Measurements from ENCODE around the gene CHD5. TPM values are rescaled to one million over a fixed set of nuclear protein-coding genes. Genes with fewer than 3 reads are reported as not detected.

Gene CHD5
- total RNA-seq, 2 donors from 2014 or later, result 1.1 to 3.2 TPM

DNA sequence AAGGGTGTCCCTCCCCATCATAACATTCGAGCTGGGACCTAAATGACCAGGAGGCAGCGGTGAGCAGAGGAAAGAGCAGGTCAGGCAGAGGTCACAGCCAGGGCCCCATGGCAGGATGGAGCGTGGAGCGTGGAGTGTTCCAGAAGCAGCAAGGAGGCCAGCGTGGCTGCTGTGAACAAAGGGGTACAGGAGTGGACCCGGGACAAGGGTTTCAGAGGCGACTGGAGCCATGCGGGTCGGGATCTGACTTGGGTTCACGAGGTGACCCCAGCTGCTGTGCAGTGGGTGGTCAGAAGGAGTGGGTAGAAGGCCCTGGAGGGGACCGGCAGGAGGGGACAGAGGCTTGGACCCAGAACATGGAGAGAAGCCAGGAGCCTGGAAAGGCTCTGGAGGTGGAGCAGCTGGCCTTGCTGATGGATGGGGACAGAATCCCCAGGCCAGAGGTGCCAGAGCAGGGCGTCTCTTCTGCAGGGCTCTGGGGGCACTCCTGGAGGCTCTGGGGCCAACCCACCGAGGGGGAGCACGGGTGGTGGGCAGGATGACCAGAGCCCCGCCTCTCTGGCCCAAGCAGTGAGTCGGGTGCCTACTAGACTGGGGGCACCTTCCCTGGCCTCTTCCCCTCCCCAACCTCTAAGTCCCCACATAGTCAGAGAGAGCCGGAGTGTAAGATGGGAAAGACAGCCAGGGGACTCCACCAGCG is 2.3 kb downstream of the CHD5 start:
- no peak for TF ChIP-seq CTCF (IDR thresholded peaks at IDR 0.05)
- Histone ChIP-seq H3K27ac (no peak overlapping the region), H3K4me3 (no peak overlapping the region), H3K36me3 (no peaks in the 10 kb centered on the region), H3K4me1 (ENCODE audit: control insufficient read depth in 1 of 2, low read depth in 2 of 2) (peaks cover 14 to 25% of the 10 kb centered on the region in 2 donors), H3K27me3 (replicated peaks; ENCODE audit: insufficient read depth) (no peaks in the 10 kb centered on the region), H3K9me3 (no peaks in the 10 kb centered on the region)
- no peak for DNase-seq (ENCODE audit: low spot score)
- no peak for ATAC-seq (ENCODE audit: insufficient number of reproducible peaks, low FRiP score, low read depth)

- TF ChIP-seq CTCF (IDR thresholded peaks at IDR 0.05), result no peak
- no peak overlapping the region for H3K27ac ChIP-seq
- H3K36me3 ChIP-seq, result no peaks in the 10 kb centered on the region
- DNase-seq (ENCODE audit: low spot score) (no peak), ATAC-seq (ENCODE audit: insufficient number of reproducible peaks, low FRiP score, low read depth) (no peak)
- no peaks in the 10 kb centered on the region for H3K9me3 ChIP-seq
- no peak overlapping the region for H3K4me3 ChIP-seq
- H3K4me1 ChIP-seq (ENCODE audit: control insufficient read depth in 1 of 2, low read depth in 2 of 2), result peaks cover 14 to 25% of the 10 kb centered on the region in 2 donors
- no peaks in the 10 kb centered on the region for H3K27me3 ChIP-seq (replicated peaks; ENCODE audit: insufficient read depth)
These were observed 3.3 kb downstream of the CHD5 start for GRCh38 chr1:6176779-6177178.

- ATAC-seq (ENCODE audit: insufficient number of reproducible peaks, low FRiP score, low read depth) (no peak), DNase-seq (ENCODE audit: low spot score) (no peak)
- Histone ChIP-seq H3K4me3 (no peak overlapping the region), H3K9me3 (no peaks in the 10 kb centered on the region), H3K4me1 (ENCODE audit: control insufficient read depth in 1 of 2, low read depth in 2 of 2) (peaks cover 7 to 12% of the 10 kb centered on the region in 2 donors), H3K27me3 (replicated peaks; ENCODE audit: insufficient read depth) (no peaks in the 10 kb centered on the region), H3K36me3 (no peaks in the 10 kb centered on the region), H3K27ac (no peak overlapping the region)
- TF ChIP-seq CTCF (IDR thresholded peaks at IDR 0.05), result no peak
These were observed 4.7 kb downstream of the CHD5 start for GRCh38 chr1:6175411-6175828.

- no peaks in the 10 kb centered on the region for H3K36me3 ChIP-seq
- H3K4me1 ChIP-seq (ENCODE audit: control insufficient read depth in 1 of 2, low read depth in 2 of 2), result peaks cover 7 to 8% of the 10 kb centered on the region in 2 donors
- H3K27me3 ChIP-seq (replicated peaks; ENCODE audit: insufficient read depth), result no peaks in the 10 kb centered on the region
- no peak overlapping the region for H3K27ac ChIP-seq
- ATAC-seq (ENCODE audit: insufficient number of reproducible peaks, low FRiP score, low read depth) (no peak), DNase-seq (ENCODE audit: low spot score) (no peak)
- no peak overlapping the region for H3K4me3 ChIP-seq
- no peaks in the 10 kb centered on the region for H3K9me3 ChIP-seq
- TF ChIP-seq CTCF (IDR thresholded peaks at IDR 0.05), result no peak
These were observed 5.3 kb downstream of the CHD5 start for GRCh38 chr1:6174621-6175410.

DNA sequence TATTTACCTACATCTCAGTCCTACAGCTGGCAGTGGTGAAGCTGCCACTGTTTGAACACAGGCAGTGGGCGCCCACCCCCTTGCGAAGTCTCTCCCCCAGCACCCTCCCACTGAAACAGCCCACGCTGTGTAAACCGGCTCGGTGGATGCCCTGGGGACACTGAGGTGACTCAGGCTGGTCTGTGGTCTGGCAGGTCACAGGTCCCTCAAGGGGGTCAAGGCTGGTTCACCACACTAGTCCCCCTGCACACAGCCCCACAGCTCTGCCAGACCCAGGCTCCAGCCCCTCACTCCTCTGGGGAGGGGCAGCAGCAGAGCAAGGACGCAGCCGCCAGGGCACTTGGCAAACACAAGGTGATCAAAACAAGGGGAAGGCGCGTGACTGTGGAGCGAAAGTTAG is 7.6 kb downstream of the CHD5 start:
- no peak for DNase-seq (ENCODE audit: low spot score)
- no peak for TF ChIP-seq CTCF (IDR thresholded peaks at IDR 0.05)
- Histone ChIP-seq H3K27ac (no peak overlapping the region), H3K9me3 (no peaks in the 10 kb centered on the region), H3K27me3 (replicated peaks; ENCODE audit: insufficient read depth) (no peaks in the 10 kb centered on the region), H3K36me3 (no peaks in the 10 kb centered on the region), H3K4me3 (no peak overlapping the region), H3K4me1 (ENCODE audit: control insufficient read depth in 1 of 2, low read depth in 2 of 2) (no peaks in the 10 kb centered on the region)
- no peak for ATAC-seq (ENCODE audit: insufficient number of reproducible peaks, low FRiP score, low read depth)

Measured in thoracic aorta (tissue), 2 donors.